Activated naive CD8-positive, alpha-beta T cell treated with anti-CD3 and anti-CD28 coated beads for 36 hours (primary cell): ENCODE data around the gene NTRK3. TPM values are rescaled to one million over a fixed set of nuclear protein-coding genes. Genes with fewer than 3 reads are reported as not detected.
"Not testable (repeated sequence)": the region's sequence is repeated elsewhere in the genome, so short reads cannot be mapped to it uniquely, and the experiment has no call there.

Experiments used
- DNase-seq: peaks from one replicate; pipeline ENCODE4 v3.0.0; 2021
- H3K27ac Mint-ChIP-seq: one replicate; pipeline ENCODE4 v1.8.0; 2022; ENCODE audit warnings: mild to moderate bottlenecking, moderate library complexity, mixed read lengths
- H3K27me3 Mint-ChIP-seq: one replicate; pipeline ENCODE4 v1.8.0; 2022; ENCODE audit warnings: mild to moderate bottlenecking, mixed read lengths
- H3K36me3 Mint-ChIP-seq: one replicate; pipeline ENCODE4 v1.8.0; 2021; ENCODE audit warnings: mild to moderate bottlenecking, mixed read lengths
- H3K4me1 Mint-ChIP-seq: one replicate; pipeline ENCODE4 v1.8.0; 2021; ENCODE audit warnings: mixed read lengths
- H3K4me3 Mint-ChIP-seq: one replicate; pipeline ENCODE4 v1.8.0; 2022; ENCODE audit warnings: mild to moderate bottlenecking, moderate library complexity, mixed read lengths
- H3K9me3 Mint-ChIP-seq: one replicate; pipeline ENCODE4 v1.8.0; 2022; ENCODE audit warnings: mixed read lengths
- total RNA-seq, 2 experiments: library from RNA; stranded (reverse); gene quantifications; one replicate each; pipeline ENCODE4 v1.2.3, GENCODE V29; 2021

NTRK3 gene
- total RNA-seq, 2 experiments from 2014 or later = not detected

GRCh38 chr15:88048755-88049154 lies 207.8 kb downstream of the NTRK3 start:
- Mint-ChIP-seq H3K36me3 (no peaks in the 10 kb centered on the region), H3K4me1 (no peaks in the 10 kb centered on the region), H3K4me3 (no peak overlapping the region), H3K27ac (no peak overlapping the region), H3K9me3 (no peaks in the 10 kb centered on the region), H3K27me3 (peaks cover 14% of the 10 kb centered on the region)
- no peak for DNase-seq

GRCh38 chr15:88048237-88048636 lies 208.3 kb downstream of the NTRK3 start:
- no peak overlapping the region for H3K27ac Mint-ChIP-seq
- no peaks in the 10 kb centered on the region for H3K9me3 Mint-ChIP-seq
- peaks cover 14% of the 10 kb centered on the region for H3K27me3 Mint-ChIP-seq
- no peak overlapping the region for H3K4me3 Mint-ChIP-seq
- H3K4me1 Mint-ChIP-seq = no peaks in the 10 kb centered on the region
- no peak for DNase-seq
- H3K36me3 Mint-ChIP-seq = no peaks in the 10 kb centered on the region

GRCh38 chr15:88046576-88047129 lies 209.9 kb downstream of the NTRK3 start:
- DNase-seq = no peak
- no peak overlapping the region for H3K27ac Mint-ChIP-seq
- H3K27me3 Mint-ChIP-seq = peaks cover 9% of the 10 kb centered on the region
- H3K4me1 Mint-ChIP-seq = no peaks in the 10 kb centered on the region
- no peak overlapping the region for H3K4me3 Mint-ChIP-seq
- H3K9me3 Mint-ChIP-seq = no peaks in the 10 kb centered on the region
- H3K36me3 Mint-ChIP-seq = no peaks in the 10 kb centered on the region

- Mint-ChIP-seq H3K36me3 (no peaks in the 10 kb centered on the region), H3K27ac (no peak overlapping the region), H3K4me1 (no peaks in the 10 kb centered on the region), H3K9me3 (no peaks in the 10 kb centered on the region), H3K4me3 (no peak overlapping the region), H3K27me3 (no peaks in the 10 kb centered on the region)
- DNase-seq = no peak
Measured at GRCh38 chr15:88043396-88043795, 213.1 kb downstream of the NTRK3 start.

- peaks cover 13% of the 10 kb centered on the region for H3K27me3 Mint-ChIP-seq
- DNase-seq = no peak
- H3K36me3 Mint-ChIP-seq = no peaks in the 10 kb centered on the region
- H3K4me1 Mint-ChIP-seq = no peaks in the 10 kb centered on the region
- no peaks in the 10 kb centered on the region for H3K9me3 Mint-ChIP-seq
- H3K4me3 Mint-ChIP-seq = no peak overlapping the region
- no peak overlapping the region for H3K27ac Mint-ChIP-seq
Measured at GRCh38 chr15:88042047-88042446, 214.5 kb downstream of the NTRK3 start.

GRCh38 chr15:88040516-88040915 lies 216.0 kb downstream of the NTRK3 start:
- Mint-ChIP-seq H3K9me3 (no peaks in the 10 kb centered on the region), H3K27ac (no peak overlapping the region), H3K27me3 (peaks cover 28% of the 10 kb centered on the region), H3K4me1 (peaks cover 4% of the 10 kb centered on the region), H3K4me3 (no peak overlapping the region), H3K36me3 (no peaks in the 10 kb centered on the region)
- DNase-seq = no peak

- no peak overlapping the region for H3K27ac Mint-ChIP-seq
- H3K27me3 Mint-ChIP-seq = peaks cover 37% of the 10 kb centered on the region
- H3K4me1 Mint-ChIP-seq = peaks cover 4% of the 10 kb centered on the region
- H3K36me3 Mint-ChIP-seq = no peaks in the 10 kb centered on the region
- DNase-seq = no peak
- no peaks in the 10 kb centered on the region for H3K9me3 Mint-ChIP-seq
- no peak overlapping the region for H3K4me3 Mint-ChIP-seq
Measured at GRCh38 chr15:88038261-88038660, 218.3 kb downstream of the NTRK3 start.

- H3K4me3 Mint-ChIP-seq = no peak overlapping the region
- no peaks in the 10 kb centered on the region for H3K9me3 Mint-ChIP-seq
- H3K27ac Mint-ChIP-seq = no peak overlapping the region
- peaks cover 4% of the 10 kb centered on the region for H3K4me1 Mint-ChIP-seq
- DNase-seq = no peak
- peaks cover 37% of the 10 kb centered on the region for H3K27me3 Mint-ChIP-seq
- H3K36me3 Mint-ChIP-seq = no peaks in the 10 kb centered on the region
Measured at GRCh38 chr15:88036154-88036839, 220.2 kb downstream of the NTRK3 start.

- Mint-ChIP-seq H3K4me3 (no peak overlapping the region), H3K27me3 (peaks cover 37% of the 10 kb centered on the region), H3K27ac (no peak overlapping the region), H3K36me3 (no peaks in the 10 kb centered on the region), H3K4me1 (peaks cover 4% of the 10 kb centered on the region), H3K9me3 (no peaks in the 10 kb centered on the region)
- DNase-seq = no peak
Measured at GRCh38 chr15:88035381-88035780, 221.2 kb downstream of the NTRK3 start.

- not testable (repeated sequence) for H3K4me1 Mint-ChIP-seq, DNase-seq, H3K36me3 Mint-ChIP-seq, H3K9me3 Mint-ChIP-seq, H3K4me3 Mint-ChIP-seq, H3K27ac Mint-ChIP-seq
- H3K27me3 Mint-ChIP-seq = peaks cover 37% of the 10 kb centered on the region
Measured at GRCh38 chr15:88033421-88033820, 223.1 kb downstream of the NTRK3 start.

GRCh38 chr15:88032787-88033186 lies 223.8 kb downstream of the NTRK3 start:
- H3K4me1 Mint-ChIP-seq = peaks cover 4% of the 10 kb centered on the region

GRCh38 chr15:88031461-88031860 lies 225.1 kb downstream of the NTRK3 start:
- DNase-seq = no peak
- no peaks in the 10 kb centered on the region for H3K9me3 Mint-ChIP-seq
- H3K27me3 Mint-ChIP-seq = peaks cover 19% of the 10 kb centered on the region
- no peaks in the 10 kb centered on the region for H3K36me3 Mint-ChIP-seq
- no peaks in the 10 kb centered on the region for H3K4me1 Mint-ChIP-seq
- H3K27ac Mint-ChIP-seq = no peak overlapping the region
- no peak overlapping the region for H3K4me3 Mint-ChIP-seq

More at GRCh38 chr15:88032787-88033186, 223.8 kb downstream of the NTRK3 start:
- no peak overlapping the region for H3K4me3 Mint-ChIP-seq
- H3K9me3 Mint-ChIP-seq = no peaks in the 10 kb centered on the region
- H3K27ac Mint-ChIP-seq = no peak overlapping the region
- DNase-seq = no peak
- peaks cover 32% of the 10 kb centered on the region for H3K27me3 Mint-ChIP-seq
- no peaks in the 10 kb centered on the region for H3K36me3 Mint-ChIP-seq

GRCh38 chr15:88029696-88030095 lies 226.8 kb downstream of the NTRK3 start:
- H3K27me3 Mint-ChIP-seq = peaks cover 5% of the 10 kb centered on the region

GRCh38 chr15:88028024-88028423 lies 228.5 kb downstream of the NTRK3 start:
- Mint-ChIP-seq H3K9me3 (no peaks in the 10 kb centered on the region), H3K36me3 (no peaks in the 10 kb centered on the region), H3K4me1 (no peaks in the 10 kb centered on the region), H3K27me3 (peaks cover 4% of the 10 kb centered on the region), H3K27ac (no peak overlapping the region), H3K4me3 (no peak overlapping the region)
- no peak for DNase-seq

More at GRCh38 chr15:88029696-88030095, 226.8 kb downstream of the NTRK3 start:
- H3K4me3 Mint-ChIP-seq = no peak overlapping the region
- no peaks in the 10 kb centered on the region for H3K4me1 Mint-ChIP-seq
- no peaks in the 10 kb centered on the region for H3K36me3 Mint-ChIP-seq
- no peaks in the 10 kb centered on the region for H3K9me3 Mint-ChIP-seq
- no peak overlapping the region for H3K27ac Mint-ChIP-seq
- DNase-seq = no peak

GRCh38 chr15:88023914-88024313 lies 232.6 kb downstream of the NTRK3 start:
- H3K4me1 Mint-ChIP-seq = no peaks in the 10 kb centered on the region
- no peak for DNase-seq
- no peaks in the 10 kb centered on the region for H3K9me3 Mint-ChIP-seq
- no peaks in the 10 kb centered on the region for H3K36me3 Mint-ChIP-seq
- no peak overlapping the region for H3K4me3 Mint-ChIP-seq
- no peak overlapping the region for H3K27ac Mint-ChIP-seq
- H3K27me3 Mint-ChIP-seq = peaks cover 9% of the 10 kb centered on the region

- H3K36me3 Mint-ChIP-seq = no peaks in the 10 kb centered on the region
- H3K27me3 Mint-ChIP-seq = peaks cover 9% of the 10 kb centered on the region
- H3K4me1 Mint-ChIP-seq = no peaks in the 10 kb centered on the region
- no peak overlapping the region for H3K4me3 Mint-ChIP-seq
- no peak overlapping the region for H3K27ac Mint-ChIP-seq
- no peak for DNase-seq
- H3K9me3 Mint-ChIP-seq = no peaks in the 10 kb centered on the region
Measured at GRCh38 chr15:88022716-88023115, 233.8 kb downstream of the NTRK3 start.
